Measurements from ENCODE around the gene RHEBL1. TPM values are rescaled to one million over a fixed set of nuclear protein-coding genes. Genes with fewer than 3 reads are reported as not detected.

RHEBL1 gene
- total RNA-seq, 5 donors from 2014 or later (not counting 1 experiment from before 2014, with no cell fraction given), result 2.3 to 5.3 (median 2.5) TPM

- WGBS (ENCODE audit: insufficient coverage), result 97% methylated on average over 5 of the region's 11 CpGs
- no peak overlapping the region for H3K4me3 Mint-ChIP-seq
- ChIA-PET CTCF (interaction anchor here in 1 of 2 donors (0.6 kb wide), 1 partner anchor 260 kb away, joined by 5 read pairs; no protein-coding TSS in a partner anchor), POLR2A (interaction anchor here in 1 of 2 donors (0.6 kb wide), 1 partner anchor 103 kb away, joined by 3 read pairs; no protein-coding TSS in a partner anchor)
- Histone ChIP-seq H3K27ac (ENCODE audit: low read length) (peak overlapping the region; percentile 30), H3K4me1 (ENCODE audit: control insufficient read depth in 1 of 2, extremely low read depth in 1 of 2, insufficient read depth in 2 of 2, low read length in 2 of 2) (peaks cover 6 to 28% of the 10 kb centered on the region in 2 experiments), H3K36me3 (ENCODE audit: control insufficient read depth in 2 of 2, extremely low read depth in 1 of 2, insufficient read depth in 1 of 2, low read length in 1 of 2) (peaks cover 18 to 52% of the 10 kb centered on the region in 2 donors), H3K9me3 (no peaks in the 10 kb centered on the region), H3K27me3 (replicated peaks in 1 of 2; ENCODE audit: control insufficient read depth in 2 of 2, extremely low read depth in 1 of 2, insufficient read depth in 2 of 2, low read length in 1 of 2) (no peaks in the 10 kb centered on the region), H3K4me3 (ENCODE audit: control insufficient read depth in 1 of 2, extremely low read depth in 1 of 2, low read length in 1 of 2) (no peak overlapping the region)
- no peaks in the 10 kb centered on the region for H3K9me3 Mint-ChIP-seq
- H3K4me1 Mint-ChIP-seq, result peaks cover 27 to 31% (median 30%) of the 10 kb centered on the region in 3 donors
- peaks cover 38% of the 10 kb centered on the region for H3K36me3 Mint-ChIP-seq
- ATAC-seq (replicated peaks in 1 of 4) (no peak), DNase-seq (no peak)
- peak overlapping the region in 1 of 2 donors; percentile 68 for H3K27ac Mint-ChIP-seq
- H3K27me3 Mint-ChIP-seq, result no peaks in the 10 kb centered on the region
Measured at GRCh38 chr12:49021292-49021915, 48.4 kb downstream of the RHEBL1 start.

GRCh38 chr12:49020441-49020840 is 49.3 kb downstream of the RHEBL1 start:
- no peaks in the 10 kb centered on the region for H3K27me3 ChIP-seq (replicated peaks in 1 of 2; ENCODE audit: control insufficient read depth in 2 of 2, extremely low read depth in 1 of 2, insufficient read depth in 2 of 2, low read length in 1 of 2)
- H3K36me3 ChIP-seq (ENCODE audit: control insufficient read depth in 2 of 2, extremely low read depth in 1 of 2, insufficient read depth in 1 of 2, low read length in 1 of 2), result peaks cover 12 to 43% of the 10 kb centered on the region in 2 donors
- no peak overlapping the region for H3K4me3 ChIP-seq (ENCODE audit: control insufficient read depth in 1 of 2, extremely low read depth in 1 of 2, low read length in 1 of 2)
- Mint-ChIP-seq H3K27ac (no peak overlapping the region), H3K4me1 (peaks cover 34 to 40% (median 38%) of the 10 kb centered on the region in 3 donors), H3K4me3 (no peak overlapping the region), H3K27me3 (no peaks in the 10 kb centered on the region), H3K9me3 (no peaks in the 10 kb centered on the region), H3K36me3 (peaks cover 36% of the 10 kb centered on the region)
- ATAC-seq (replicated peaks in 1 of 4) (no peak), DNase-seq (no peak)
- no CpG with 5 or more reads among the region's 6 CpGs for WGBS (ENCODE audit: insufficient coverage)
- ChIA-PET CTCF (interaction anchor here (0.5 to 2.0 kb wide), 12 partner anchors 8 to 480 kb away, joined by 3 to 22 read pairs (median 4); no protein-coding TSS in a partner anchor), POLR2A (interaction anchor here (0.6 kb wide), 3 partner anchors 18 to 102 kb away, joined by 3 to 5 read pairs (median 3); no protein-coding TSS in a partner anchor)
- H3K9me3 ChIP-seq, result no peaks in the 10 kb centered on the region
- H3K27ac ChIP-seq (ENCODE audit: low read length), result peak overlapping the region; percentile 31
- H3K4me1 ChIP-seq (ENCODE audit: control insufficient read depth in 1 of 2, extremely low read depth in 1 of 2, insufficient read depth in 2 of 2, low read length in 2 of 2), result peaks cover 6 to 28% of the 10 kb centered on the region in 2 experiments

- no peaks in the 10 kb centered on the region for H3K27me3 Mint-ChIP-seq
- no peaks in the 10 kb centered on the region for H3K27me3 ChIP-seq (replicated peaks in 1 of 2; ENCODE audit: control insufficient read depth in 2 of 2, extremely low read depth in 1 of 2, insufficient read depth in 2 of 2, low read length in 1 of 2)
- no peaks in the 10 kb centered on the region for H3K9me3 ChIP-seq
- peaks cover 40 to 46% (median 45%) of the 10 kb centered on the region in 3 donors for H3K4me1 Mint-ChIP-seq
- peak in 15 of 35 experiments; percentile 17 to 71 (median 37) for DNase-seq
- H3K4me1 ChIP-seq (ENCODE audit: control insufficient read depth in 1 of 2, extremely low read depth in 1 of 2, insufficient read depth in 2 of 2, low read length in 2 of 2), result peaks cover 6 to 28% of the 10 kb centered on the region in 2 experiments
- H3K9me3 Mint-ChIP-seq, result no peaks in the 10 kb centered on the region
- ChIA-PET POLR2A (interaction anchor here (0.5 to 1.2 kb wide), 8 partner anchors 9 to 734 kb away, joined by 3 to 6 read pairs (median 4); no protein-coding TSS in a partner anchor), CTCF (interaction anchor here (0.5 to 2.0 kb wide), 18 partner anchors 9 to 527 kb away, joined by 3 to 22 read pairs (median 4); partner anchors contain the start of gene WNT1 (in 1 of the 2))
- peaks cover 35% of the 10 kb centered on the region for H3K36me3 Mint-ChIP-seq
- H3K36me3 ChIP-seq (ENCODE audit: control insufficient read depth in 2 of 2, extremely low read depth in 1 of 2, insufficient read depth in 1 of 2, low read length in 1 of 2), result peaks cover 12 to 35% of the 10 kb centered on the region in 2 donors
- H3K27ac Mint-ChIP-seq, result peak overlapping the region; percentile 73 to 84
- no peak overlapping the region for H3K4me3 ChIP-seq (ENCODE audit: control insufficient read depth in 1 of 2, extremely low read depth in 1 of 2, low read length in 1 of 2)
- 79% methylated on average over 3 of the region's 10 CpGs for WGBS (ENCODE audit: insufficient coverage)
- peak overlapping the region; percentile 94 for H3K27ac ChIP-seq (ENCODE audit: low read length)
- peak overlapping the region; percentile 64 to 91 (median 90) for H3K4me3 Mint-ChIP-seq
- ATAC-seq (replicated peaks in 1 of 4), result no peak
Measured at GRCh38 chr12:49019443-49020324, 50.1 kb downstream of the RHEBL1 start.

- no peak for DNase-seq
- peak in 2 of 4 experiments; percentile 19 to 29 for ATAC-seq (replicated peaks in 1 of 4)
- H3K4me3 Mint-ChIP-seq, result peak overlapping the region; percentile 88 to 91 (median 90)
- peaks cover 7 to 29% of the 10 kb centered on the region in 2 donors for H3K36me3 ChIP-seq (ENCODE audit: control insufficient read depth in 2 of 2, extremely low read depth in 1 of 2, insufficient read depth in 1 of 2, low read length in 1 of 2)
- peaks cover 37% of the 10 kb centered on the region for H3K36me3 Mint-ChIP-seq
- H3K9me3 ChIP-seq, result no peaks in the 10 kb centered on the region
- peaks cover 44 to 49% (median 45%) of the 10 kb centered on the region in 3 donors for H3K4me1 Mint-ChIP-seq
- no peaks in the 10 kb centered on the region for H3K27me3 Mint-ChIP-seq
- WGBS (ENCODE audit: insufficient coverage), result no CpG with 5 or more reads among the region's 8 CpGs
- H3K9me3 Mint-ChIP-seq, result no peaks in the 10 kb centered on the region
- peak overlapping the region; percentile 95 to 96 for H3K27ac Mint-ChIP-seq
- H3K4me1 ChIP-seq (ENCODE audit: control insufficient read depth in 1 of 2, extremely low read depth in 1 of 2, insufficient read depth in 2 of 2, low read length in 2 of 2), result peaks cover 6 to 28% of the 10 kb centered on the region in 2 experiments
- no peaks in the 10 kb centered on the region for H3K27me3 ChIP-seq (replicated peaks in 1 of 2; ENCODE audit: control insufficient read depth in 2 of 2, extremely low read depth in 1 of 2, insufficient read depth in 2 of 2, low read length in 1 of 2)
- H3K4me3 ChIP-seq (ENCODE audit: control insufficient read depth in 1 of 2, extremely low read depth in 1 of 2, low read length in 1 of 2), result peak overlapping the region; percentile 74 to 89
- ChIA-PET CTCF (interaction anchor here (0.6 to 2.0 kb wide), 10 partner anchors 22 to 526 kb away, joined by 3 to 22 read pairs (median 4); partner anchors contain the start of gene WNT1 (in 1 of the 2)), POLR2A (interaction anchor here (0.5 to 1.2 kb wide), 5 partner anchors 10 to 101 kb away, joined by 3 to 6 read pairs (median 3); no protein-coding TSS in a partner anchor)
- H3K27ac ChIP-seq (ENCODE audit: low read length), result peak overlapping the region; percentile 94
Measured at GRCh38 chr12:49019120-49019430, 50.7 kb downstream of the RHEBL1 start.

- H3K9me3 Mint-ChIP-seq, result no peaks in the 10 kb centered on the region
- H3K36me3 ChIP-seq (ENCODE audit: control insufficient read depth in 2 of 2, extremely low read depth in 1 of 2, insufficient read depth in 1 of 2, low read length in 1 of 2), result peaks cover 7 to 23% of the 10 kb centered on the region in 2 donors
- H3K4me3 Mint-ChIP-seq, result peak within 1 kb of the TSS; percentile 88 to 91 (median 90)
- H3K27ac ChIP-seq (ENCODE audit: low read length), result peak within 1 kb of the TSS; percentile 94
- peaks cover 45 to 49% (median 45%) of the 10 kb centered on the region in 3 donors for H3K4me1 Mint-ChIP-seq
- peak within 1 kb of the TSS; percentile 95 to 96 for H3K27ac Mint-ChIP-seq
- ChIA-PET CTCF (interaction anchor here (0.6 to 2.0 kb wide), 8 partner anchors 18 to 58 kb away, joined by 3 to 22 read pairs (median 5); no protein-coding TSS in a partner anchor), POLR2A (interaction anchor here in 1 of 2 donors (1.2 kb wide), 1 partner anchor 11 kb away, joined by 4 read pairs; no protein-coding TSS in a partner anchor)
- peak; percentile 92 to 99 (median 97) for DNase-seq
- peak; percentile 91 to 93 (median 92) for ATAC-seq (replicated peaks in 1 of 4)
- H3K27me3 ChIP-seq (replicated peaks in 1 of 2; ENCODE audit: control insufficient read depth in 2 of 2, extremely low read depth in 1 of 2, insufficient read depth in 2 of 2, low read length in 1 of 2), result no peaks in the 10 kb centered on the region
- 0% methylated on average over 36 of the region's 59 CpGs for WGBS (ENCODE audit: insufficient coverage)
- H3K27me3 Mint-ChIP-seq, result no peaks in the 10 kb centered on the region
- peaks cover 37% of the 10 kb centered on the region for H3K36me3 Mint-ChIP-seq
- H3K4me3 ChIP-seq (ENCODE audit: control insufficient read depth in 1 of 2, extremely low read depth in 1 of 2, low read length in 1 of 2), result peak within 1 kb of the TSS; percentile 74 to 89
- peaks cover 6 to 28% of the 10 kb centered on the region in 2 experiments for H3K4me1 ChIP-seq (ENCODE audit: control insufficient read depth in 1 of 2, extremely low read depth in 1 of 2, insufficient read depth in 2 of 2, low read length in 2 of 2)
- H3K9me3 ChIP-seq, result no peaks in the 10 kb centered on the region
Measured at GRCh38 chr12:49018261-49019119, 51.3 kb downstream of the RHEBL1 start, which contains the start of gene PRKAG1. Gene PRKAG1 (minus strand): TSS chr12:49018776. CDS start chr12:49018740, 36 bp downstream.
